ENCODE results near the gene ZBTB20. TPM values are rescaled to one million over a fixed set of nuclear protein-coding genes. Genes with fewer than 3 reads are reported as not detected.

ZBTB20 gene
- total RNA-seq, 4 donors from 2014 or later, result 69.9 to 112 (median 80.8) TPM

DNA sequence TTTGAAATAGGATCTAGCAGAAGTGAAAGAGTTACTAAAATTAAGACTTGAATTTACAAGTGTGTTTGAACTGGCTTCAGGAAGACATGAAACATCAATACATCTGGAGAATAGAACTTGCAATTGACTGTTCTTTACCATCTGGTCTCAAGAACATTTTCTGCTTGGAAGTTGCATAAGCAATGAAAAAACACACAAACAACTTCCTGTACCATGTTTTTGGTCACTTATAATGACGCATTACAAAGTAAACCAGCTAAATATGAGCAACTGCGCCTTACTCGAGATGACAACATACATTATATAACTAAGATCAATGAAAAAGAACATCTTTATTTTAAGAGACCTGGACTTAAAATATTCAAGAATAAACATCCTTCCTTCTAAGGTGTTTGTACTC, 740.8 kb downstream of the ZBTB20 start:
- no peak for TF ChIP-seq POLR2A (IDR thresholded peaks at IDR 0.05; ENCODE audit: low read depth)
- TF ChIP-seq EP300 (IDR thresholded peaks at IDR 0.05), result no peak
- TF ChIP-seq, protein P1, sequence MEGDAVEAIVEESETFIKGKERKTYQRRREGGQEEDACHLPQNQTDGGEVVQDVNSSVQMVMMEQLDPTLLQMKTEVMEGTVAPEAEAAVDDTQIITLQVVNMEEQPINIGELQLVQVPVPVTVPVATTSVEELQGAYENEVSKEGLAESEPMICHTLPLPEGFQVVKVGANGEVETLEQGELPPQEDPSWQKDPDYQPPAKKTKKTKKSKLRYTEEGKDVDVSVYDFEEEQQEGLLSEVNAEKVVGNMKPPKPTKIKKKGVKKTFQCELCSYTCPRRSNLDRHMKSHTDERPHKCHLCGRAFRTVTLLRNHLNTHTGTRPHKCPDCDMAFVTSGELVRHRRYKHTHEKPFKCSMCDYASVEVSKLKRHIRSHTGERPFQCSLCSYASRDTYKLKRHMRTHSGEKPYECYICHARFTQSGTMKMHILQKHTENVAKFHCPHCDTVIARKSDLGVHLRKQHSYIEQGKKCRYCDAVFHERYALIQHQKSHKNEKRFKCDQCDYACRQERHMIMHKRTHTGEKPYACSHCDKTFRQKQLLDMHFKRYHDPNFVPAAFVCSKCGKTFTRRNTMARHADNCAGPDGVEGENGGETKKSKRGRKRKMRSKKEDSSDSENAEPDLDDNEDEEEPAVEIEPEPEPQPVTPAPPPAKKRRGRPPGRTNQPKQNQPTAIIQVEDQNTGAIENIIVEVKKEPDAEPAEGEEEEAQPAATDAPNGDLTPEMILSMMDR (IDR thresholded peaks at IDR 0.05), result no peak
- TF ChIP-seq POLR2AphosphoS5 (IDR thresholded peaks at IDR 0.05), result no peak
- Histone ChIP-seq H3K27ac (replicated peaks in 1 of 4) (peak overlapping the region in 1 of 4 donors; percentile 28), H3K4me1 (peaks cover 37 to 76% (median 63%) of the 10 kb centered on the region in 4 donors), H3K4me3 (no peak overlapping the region), H3K9me3 (no peaks in the 10 kb centered on the region), H3K36me3 (no peaks in the 10 kb centered on the region), H3K27me3 (no peaks in the 10 kb centered on the region)
- intact Hi-C loops (cut with DNase I), result no loop called here
- 77% methylated on average over 3 of the region's 3 CpGs for WGBS
- no peak for DNase-seq (ENCODE audit: extremely low spot score)

DNA sequence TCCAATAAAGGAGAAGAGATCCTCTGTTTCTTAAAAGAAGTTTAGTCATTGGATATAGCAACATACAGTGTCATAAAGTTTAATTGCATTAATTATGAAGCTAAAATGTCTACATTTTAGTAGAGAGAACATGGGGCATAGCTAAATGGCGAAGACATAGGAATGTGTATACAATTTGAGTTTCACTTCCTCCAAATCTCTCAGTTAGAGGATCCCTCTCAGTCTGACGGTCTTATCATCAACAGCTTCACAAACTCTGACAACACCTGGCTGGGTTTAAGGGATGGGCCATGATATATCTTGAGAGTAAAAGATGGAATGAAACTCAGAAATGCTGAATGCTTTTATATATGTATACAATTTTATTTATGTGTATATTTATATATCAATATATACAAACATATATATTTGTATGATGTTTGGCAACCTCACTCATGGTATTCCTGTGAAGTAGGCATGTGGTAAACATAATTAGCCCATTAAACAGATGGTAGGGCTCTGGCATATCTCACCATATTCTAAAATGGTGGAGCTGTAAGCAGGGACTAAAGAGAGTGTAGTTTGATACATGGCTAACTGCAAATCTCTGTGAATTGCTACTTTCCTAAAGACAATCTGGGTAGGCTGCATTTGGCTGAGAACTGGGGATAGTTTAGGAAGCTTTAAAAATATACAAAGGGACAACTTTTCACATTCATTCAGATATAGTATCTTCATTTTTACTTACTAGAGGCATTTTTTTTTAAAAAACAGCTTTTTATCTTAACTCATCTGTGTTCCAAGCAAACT, 741.7 kb downstream of the ZBTB20 start:
- Histone ChIP-seq H3K4me1 (peaks cover 35 to 76% (median 65%) of the 10 kb centered on the region in 4 donors), H3K36me3 (no peaks in the 10 kb centered on the region), H3K9me3 (no peaks in the 10 kb centered on the region), H3K4me3 (no peak overlapping the region), H3K27me3 (no peaks in the 10 kb centered on the region), H3K27ac (replicated peaks in 1 of 4) (peak overlapping the region in 2 of 4 donors; percentile 28 to 42)
- no peak for DNase-seq (ENCODE audit: extremely low spot score)
- WGBS, result 84% methylated on average over 2 of the region's 2 CpGs
- no peak for TF ChIP-seq POLR2A (IDR thresholded peaks at IDR 0.05; ENCODE audit: low read depth)
- intact Hi-C loops (cut with DNase I), result no loop called here

DNA sequence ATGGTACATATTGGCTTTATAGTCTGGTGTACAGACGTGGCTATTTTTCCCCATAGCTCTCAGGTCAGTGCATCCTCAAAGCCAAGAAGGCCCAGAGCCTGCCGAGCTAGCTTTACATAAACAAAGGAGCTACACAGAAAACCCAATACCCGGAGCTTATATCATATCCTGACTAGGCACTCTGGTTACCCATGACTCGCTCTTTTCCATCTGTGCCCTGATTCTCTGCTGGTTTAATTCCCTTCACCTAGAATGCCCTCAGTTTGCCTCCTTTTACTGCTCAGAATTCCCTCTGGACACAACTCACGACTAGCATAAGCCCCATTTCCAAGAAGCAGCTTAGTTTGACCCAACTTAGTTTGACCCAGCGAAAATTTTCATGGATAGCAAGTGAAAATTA, 742.5 kb downstream of the ZBTB20 start:
- Histone ChIP-seq H3K9me3 (no peaks in the 10 kb centered on the region), H3K4me1 (peaks cover 39 to 81% (median 67%) of the 10 kb centered on the region in 4 donors)

DNA sequence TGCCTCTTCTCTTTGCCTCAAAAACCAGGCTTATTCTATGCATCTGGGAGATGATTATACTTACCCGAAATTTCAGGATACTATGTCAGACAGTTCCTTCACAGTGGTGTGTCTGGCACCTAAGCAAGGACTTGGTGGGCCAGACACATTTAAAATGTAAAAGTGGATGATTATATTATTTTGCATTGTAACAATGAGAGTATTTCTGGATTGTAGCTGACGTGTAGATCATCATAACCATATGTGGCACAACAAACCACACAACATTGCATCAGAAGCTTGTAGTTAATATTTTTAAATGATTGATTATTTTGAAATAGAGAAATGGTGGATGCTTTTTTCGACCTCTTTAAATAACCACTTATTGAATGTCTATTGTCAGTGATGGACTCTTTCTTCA, 744.2 kb downstream of the ZBTB20 start:
- no peaks in the 10 kb centered on the region for H3K27me3 ChIP-seq
- H3K9me3 ChIP-seq, result no peaks in the 10 kb centered on the region
- H3K27ac ChIP-seq (replicated peaks in 1 of 4), result no peak overlapping the region
- no peaks in the 10 kb centered on the region for H3K36me3 ChIP-seq
- no peak overlapping the region for H3K4me3 ChIP-seq
- 91% methylated on average over 3 of the region's 3 CpGs for WGBS
- no peak for TF ChIP-seq POLR2A (IDR thresholded peaks at IDR 0.05; ENCODE audit: low read depth)
- no peak for TF ChIP-seq POLR2AphosphoS5 (IDR thresholded peaks at IDR 0.05)
- no peak for TF ChIP-seq EP300 (IDR thresholded peaks at IDR 0.05)
- TF ChIP-seq, protein P1 (IDR thresholded peaks at IDR 0.05), result no peak
- intact Hi-C loops (cut with DNase I), result no loop called here
- peaks cover 44 to 66% (median 60%) of the 10 kb centered on the region in 4 donors for H3K4me1 ChIP-seq
- no peak for DNase-seq (ENCODE audit: extremely low spot score)

More for the DNA sequence above, 742.5 kb downstream of the ZBTB20 start:
- intact Hi-C loops (cut with DNase I), result no loop called here
- no peak for DNase-seq (ENCODE audit: extremely low spot score)
- H3K27me3 ChIP-seq, result no peaks in the 10 kb centered on the region
- H3K36me3 ChIP-seq, result no peaks in the 10 kb centered on the region
- peak overlapping the region in 2 of 4 donors; percentile 28 to 42 for H3K27ac ChIP-seq (replicated peaks in 1 of 4)
- TF ChIP-seq POLR2A (IDR thresholded peaks at IDR 0.05; ENCODE audit: low read depth) (no peak), POLR2AphosphoS5 (IDR thresholded peaks at IDR 0.05) (no peak), EP300 (IDR thresholded peaks at IDR 0.05) (no peak)
- TF ChIP-seq, protein P1 (IDR thresholded peaks at IDR 0.05), result no peak
- 61% methylated on average over 6 of the region's 6 CpGs for WGBS
- H3K4me3 ChIP-seq, result no peak overlapping the region

DNA sequence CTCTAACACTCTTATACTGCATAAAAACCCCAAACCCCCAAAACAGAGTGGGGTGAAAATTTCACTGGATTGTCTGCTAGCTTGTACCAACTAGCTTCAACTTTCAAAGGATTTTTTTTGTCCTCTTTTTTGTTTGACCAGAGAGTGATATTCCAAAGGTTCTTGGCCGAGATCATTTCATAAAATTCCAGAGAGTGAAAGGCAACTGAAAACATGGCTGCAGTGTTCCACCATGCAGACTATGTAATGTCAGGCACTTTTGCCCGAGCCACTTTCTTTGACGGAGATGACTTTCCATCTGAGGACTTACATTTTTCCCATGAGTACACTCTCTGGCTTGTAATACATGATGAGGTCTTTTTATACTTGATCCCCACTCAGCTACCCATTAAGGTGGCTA, 745.7 kb downstream of the ZBTB20 start:
- intact Hi-C loops (cut with DNase I), result no loop called here
- DNase-seq (ENCODE audit: extremely low spot score), result no peak
- no peaks in the 10 kb centered on the region for H3K27me3 ChIP-seq
- 91% methylated on average over 3 of the region's 3 CpGs for WGBS
- peaks cover 36 to 53% (median 51%) of the 10 kb centered on the region in 4 donors for H3K4me1 ChIP-seq
- H3K4me3 ChIP-seq, result no peak overlapping the region
- H3K36me3 ChIP-seq, result no peaks in the 10 kb centered on the region
- H3K9me3 ChIP-seq, result no peaks in the 10 kb centered on the region
- peak overlapping the region in 3 of 4 donors; percentile 49 to 71 (median 52) for H3K27ac ChIP-seq (replicated peaks in 1 of 4)
- TF ChIP-seq POLR2A (IDR thresholded peaks at IDR 0.05; ENCODE audit: low read depth) (no peak), POLR2AphosphoS5 (IDR thresholded peaks at IDR 0.05) (no peak), EP300 (IDR thresholded peaks at IDR 0.05) (no peak)
- TF ChIP-seq, protein P1 (IDR thresholded peaks at IDR 0.05), result no peak

Data from esophagus muscularis mucosa (tissue), 4 donors.